Fibroblast of lung (primary cell): ENCODE measurements around the gene PRKACG. TPM values are rescaled to one million over a fixed set of nuclear protein-coding genes. Genes with fewer than 3 reads are reported as not detected.

Experiments
- DNase-seq, 2 donors: peaks; one replicate each; pipeline versions ENCODE4 v3.0.0 to v3.0.0-alpha.2; 2010; ENCODE audit warnings: low read depth in 2 of 2
- H2AFZ ChIP-seq: 2 replicates; pipeline ENCODE4 v1.5.1; 2012; ENCODE audit warnings: low read length, control low read depth, inconsistent platforms
- H3K27ac ChIP-seq: 2 replicates; pipeline ENCODE4 v1.5.1; 2011; ENCODE audit warnings: low read length, control low read depth; ENCODE audit not compliant: insufficient read depth
- H3K27me3 ChIP-seq: 2 replicates; pipeline ENCODE4 v1.5.1; 2011; ENCODE audit warnings: mild to moderate bottlenecking, low read length; ENCODE audit not compliant: control insufficient read depth, insufficient read depth
- H3K36me3 ChIP-seq: 2 replicates; pipeline ENCODE4 v1.5.1; 2011; ENCODE audit warnings: low read length; ENCODE audit not compliant: control insufficient read depth, insufficient read depth
- H3K4me1 ChIP-seq: 2 replicates; pipeline ENCODE4 v1.5.1; 2011; ENCODE audit warnings: low read length; ENCODE audit not compliant: control insufficient read depth, insufficient read depth; ENCODE audit errors: extremely low read depth
- H3K4me2 ChIP-seq: 2 replicates; pipeline ENCODE4 v1.5.1; 2011; ENCODE audit warnings: low read length, control low read depth; ENCODE audit not compliant: insufficient read depth; ENCODE audit errors: extremely low read depth
- H3K4me3 ChIP-seq, 4 experiments: fragments of 200-600 bp in 1 of 4; sonication (generic) in 1 of 4; replicated peaks in 1 of 4; 2 replicates each; pipeline ENCODE4 v1.5.1; 2011 to 2016; ENCODE audit warnings: low read length in 4 of 4, low read depth in 3 of 4, mild to moderate bottlenecking in 3 of 4, control low read depth in 2 of 4, inconsistent platforms in 1 of 4, mixed read lengths in 1 of 4; ENCODE audit not compliant: insufficient read depth in 1 of 4; ENCODE audit errors: control extremely low read depth in 1 of 4
- H3K79me2 ChIP-seq: 2 replicates; pipeline ENCODE4 v1.5.1; 2012; ENCODE audit warnings: mild to moderate bottlenecking, low read length, inconsistent platforms; ENCODE audit not compliant: control insufficient read depth, insufficient read depth
- H3K9ac ChIP-seq: 2 replicates; pipeline ENCODE4 v1.5.1; 2011; ENCODE audit warnings: mild to moderate bottlenecking, low read length, control low read depth; ENCODE audit not compliant: insufficient read depth
- H3K9me3 ChIP-seq: 2 replicates; pipeline ENCODE4 v1.5.1; 2012; ENCODE audit warnings: low read depth, low read length; ENCODE audit not compliant: control insufficient read depth, insufficient read depth
- H4K20me1 ChIP-seq: 2 replicates; pipeline ENCODE4 v1.5.1; 2011; ENCODE audit warnings: low read length; ENCODE audit not compliant: control insufficient read depth, insufficient read depth; ENCODE audit errors: extremely low read depth
- CTCF ChIP-seq, 2 donors: IDR thresholded peaks in 1 of 2; conservative IDR thresholded peaks in 1 of 2; 1 replicate in 1 of 2; 2 replicates in 1 of 2; pipeline ENCODE4 v1.5.1; 2011 to 2012; ENCODE audit warnings: low read length in 2 of 2, control low read depth in 1 of 2, inconsistent platforms in 1 of 2, low read depth in 1 of 2, mild to moderate bottlenecking in 1 of 2
- EZH2 ChIP-seq: IDR thresholded peaks from 2 replicates; pipeline ENCODE4 v1.5.1; 2012; ENCODE audit warnings: low read length, control low read depth, mild to moderate bottlenecking; ENCODE audit errors: missing control alignments
- polyA plus RNA-seq, 2 donors: library from polyadenylated mRNA; depleted of rRNA in 1 of 2; stranded (reverse) in 1 of 2; unstranded in 1 of 2; fragments of >200 nt; gene quantifications; 2 replicates each; pipeline ENCODE4 v1.2.1, GENCODE V29; 2011 to 2012; ENCODE audit warnings: missing spikeins in 1 of 2
- total RNA-seq: library from RNA; depleted of rRNA; stranded (reverse); fragments of >200 nt; gene quantifications from 2 replicates; pipeline ENCODE4 v1.2.1, GENCODE V29; 2014

Gene PRKACG
- total and polyA plus RNA-seq, 2 donors (not counting 1 experiment from before 2014, with no cell fraction given): not detected

GRCh38 chr9:68998385-68998784 is 15.5 kb downstream of the PRKACG start:
- H3K9me3 ChIP-seq: no peaks in the 10 kb centered on the region
- no peak overlapping the region for H3K4me3 ChIP-seq
- H3K4me1 ChIP-seq: no peaks in the 10 kb centered on the region
- H3K27ac ChIP-seq: no peak overlapping the region
- no peaks in the 10 kb centered on the region for H3K27me3 ChIP-seq
- TF ChIP-seq EZH2: no peak
- TF ChIP-seq CTCF (conservative IDR thresholded peaks at IDR 0.05 in 1 of 2, IDR thresholded peaks at IDR 0.05 in 1 of 2; ENCODE audit: low read depth in 1 of 2, low read length in 2 of 2): no peak
- no peaks in the 10 kb centered on the region for H3K36me3 ChIP-seq
- H2AFZ ChIP-seq: no peak overlapping the region
- H4K20me1 ChIP-seq: no peaks in the 10 kb centered on the region
- H3K79me2 ChIP-seq: no peaks in the 10 kb centered on the region
- no peak overlapping the region for H3K4me2 ChIP-seq
- DNase-seq: no peak
- no peak overlapping the region for H3K9ac ChIP-seq

- TF ChIP-seq EZH2: no peak
- no peak for TF ChIP-seq CTCF (conservative IDR thresholded peaks at IDR 0.05 in 1 of 2, IDR thresholded peaks at IDR 0.05 in 1 of 2; ENCODE audit: low read depth in 1 of 2, low read length in 2 of 2)
- Histone ChIP-seq H2AFZ (no peak overlapping the region), H3K27ac (no peak overlapping the region), H3K36me3 (no peaks in the 10 kb centered on the region), H4K20me1 (no peaks in the 10 kb centered on the region), H3K9me3 (no peaks in the 10 kb centered on the region), H3K27me3 (no peaks in the 10 kb centered on the region), H3K4me2 (no peak overlapping the region), H3K9ac (no peak overlapping the region), H3K4me3 (no peak overlapping the region), H3K79me2 (no peaks in the 10 kb centered on the region), H3K4me1 (no peaks in the 10 kb centered on the region)
- no peak for DNase-seq
These were observed 16.2 kb downstream of the PRKACG start for GRCh38 chr9:68997666-68998065.

- no peak overlapping the region for H3K9ac ChIP-seq
- H2AFZ ChIP-seq: no peak overlapping the region
- H3K4me3 ChIP-seq: no peak overlapping the region
- H3K36me3 ChIP-seq: no peaks in the 10 kb centered on the region
- no peaks in the 10 kb centered on the region for H4K20me1 ChIP-seq
- H3K9me3 ChIP-seq: no peaks in the 10 kb centered on the region
- H3K4me1 ChIP-seq: no peaks in the 10 kb centered on the region
- H3K27me3 ChIP-seq: no peaks in the 10 kb centered on the region
- TF ChIP-seq EZH2 (no peak), CTCF (conservative IDR thresholded peaks at IDR 0.05 in 1 of 2, IDR thresholded peaks at IDR 0.05 in 1 of 2; ENCODE audit: low read depth in 1 of 2, low read length in 2 of 2) (no peak)
- no peak overlapping the region for H3K4me2 ChIP-seq
- no peaks in the 10 kb centered on the region for H3K79me2 ChIP-seq
- no peak overlapping the region for H3K27ac ChIP-seq
- no peak for DNase-seq
These were observed 17.5 kb downstream of the PRKACG start for GRCh38 chr9:68996462-68996861.
